Suppressor macrophage treated with lipopolysaccharide for 4 hours (primary cell): ENCODE measurements around the gene BPIFB1.
A peak's percentile ranks its signal among the peaks of the same experiment; 100 is the strongest.

Experiments used
- DNase-seq: peaks from one replicate; pipeline ENCODE4 v3.0.0-alpha.2; 2020

BPIFB1 gene, protein sequence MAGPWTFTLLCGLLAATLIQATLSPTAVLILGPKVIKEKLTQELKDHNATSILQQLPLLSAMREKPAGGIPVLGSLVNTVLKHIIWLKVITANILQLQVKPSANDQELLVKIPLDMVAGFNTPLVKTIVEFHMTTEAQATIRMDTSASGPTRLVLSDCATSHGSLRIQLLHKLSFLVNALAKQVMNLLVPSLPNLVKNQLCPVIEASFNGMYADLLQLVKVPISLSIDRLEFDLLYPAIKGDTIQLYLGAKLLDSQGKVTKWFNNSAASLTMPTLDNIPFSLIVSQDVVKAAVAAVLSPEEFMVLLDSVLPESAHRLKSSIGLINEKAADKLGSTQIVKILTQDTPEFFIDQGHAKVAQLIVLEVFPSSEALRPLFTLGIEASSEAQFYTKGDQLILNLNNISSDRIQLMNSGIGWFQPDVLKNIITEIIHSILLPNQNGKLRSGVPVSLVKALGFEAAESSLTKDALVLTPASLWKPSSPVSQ

GRCh38 chr20:33282991-33283555, at the start of gene BPIFB1:
Gene BPIFB1, plus strand, starts transcription at chr20:33283214. Its CDS starts 2,860 bp downstream, at chr20:33286074.
- no peak for DNase-seq

DNA sequence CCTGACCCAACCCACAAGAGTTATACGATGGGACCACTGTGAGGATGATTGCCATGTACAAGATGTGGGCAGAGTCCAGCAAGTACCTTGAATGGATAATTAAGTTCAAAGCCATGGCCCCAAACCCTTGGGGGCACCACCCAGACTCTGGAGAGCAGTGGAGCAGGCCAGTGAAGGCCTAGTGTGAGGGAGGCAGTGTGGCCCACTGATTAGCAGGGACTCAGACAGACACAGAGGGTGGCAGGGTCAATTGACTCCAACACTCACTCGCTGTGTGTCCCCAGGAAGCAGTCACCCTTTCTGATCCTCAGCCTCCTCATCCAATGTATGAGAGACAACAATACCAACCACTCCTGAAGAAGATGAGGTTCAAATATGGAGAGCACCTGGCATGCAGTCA, 49.0 kb upstream of the BPIFB1 start:
- no peak for DNase-seq

GRCh38 chr20:33235696-33236095, 47.3 kb upstream of the BPIFB1 start, which contains the start of gene BPIFA1:
Gene BPIFA1, plus strand, starts transcription at chr20:33235996. Its CDS starts 1,716 bp downstream, at chr20:33237712.
- no peak for DNase-seq

DNA sequence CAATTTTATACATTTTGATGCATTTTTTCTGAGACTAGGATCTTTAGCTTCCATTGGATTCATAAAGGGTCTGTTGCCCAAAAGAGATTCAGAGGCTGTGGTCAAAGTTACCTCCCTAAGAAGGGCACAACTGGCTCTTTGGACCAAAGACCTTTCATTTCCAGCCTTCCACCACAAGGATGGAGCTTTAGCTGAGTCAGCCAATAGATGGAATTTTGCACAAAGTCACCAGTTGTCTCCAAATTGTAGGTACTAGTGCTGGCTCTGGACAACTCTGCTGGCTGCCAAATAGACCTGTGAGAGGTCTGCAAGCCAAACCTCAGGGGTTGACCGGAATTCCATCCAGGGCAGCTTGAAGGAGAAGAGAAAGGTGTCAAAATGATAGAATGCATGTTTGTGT, 46.7 kb upstream of the BPIFB1 start:
- DNase-seq = no peak

- DNase-seq = no peak
Observed at GRCh38 chr20:33237989-33238388, 45.0 kb upstream of the BPIFB1 start.

DNA sequence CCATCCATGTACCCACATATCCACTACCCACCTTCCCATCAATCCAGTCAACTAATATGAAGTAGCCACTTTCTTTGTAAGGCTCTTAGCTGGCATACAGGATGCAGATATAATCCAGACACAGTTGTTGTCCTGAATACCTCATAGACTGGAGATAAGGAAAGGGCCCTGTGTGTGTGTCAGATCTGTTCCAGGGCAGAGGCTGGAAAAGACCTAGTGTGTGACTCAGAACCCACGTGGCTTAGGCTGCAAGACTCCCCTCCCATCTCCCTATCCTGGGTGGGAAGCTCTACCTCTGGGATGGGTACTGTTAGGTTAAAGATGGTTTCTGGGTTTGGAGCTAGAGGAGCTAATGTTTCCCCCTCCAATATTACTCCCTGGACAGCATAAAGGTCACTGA, 43.6 kb upstream of the BPIFB1 start:
- DNase-seq = no peak

DNA sequence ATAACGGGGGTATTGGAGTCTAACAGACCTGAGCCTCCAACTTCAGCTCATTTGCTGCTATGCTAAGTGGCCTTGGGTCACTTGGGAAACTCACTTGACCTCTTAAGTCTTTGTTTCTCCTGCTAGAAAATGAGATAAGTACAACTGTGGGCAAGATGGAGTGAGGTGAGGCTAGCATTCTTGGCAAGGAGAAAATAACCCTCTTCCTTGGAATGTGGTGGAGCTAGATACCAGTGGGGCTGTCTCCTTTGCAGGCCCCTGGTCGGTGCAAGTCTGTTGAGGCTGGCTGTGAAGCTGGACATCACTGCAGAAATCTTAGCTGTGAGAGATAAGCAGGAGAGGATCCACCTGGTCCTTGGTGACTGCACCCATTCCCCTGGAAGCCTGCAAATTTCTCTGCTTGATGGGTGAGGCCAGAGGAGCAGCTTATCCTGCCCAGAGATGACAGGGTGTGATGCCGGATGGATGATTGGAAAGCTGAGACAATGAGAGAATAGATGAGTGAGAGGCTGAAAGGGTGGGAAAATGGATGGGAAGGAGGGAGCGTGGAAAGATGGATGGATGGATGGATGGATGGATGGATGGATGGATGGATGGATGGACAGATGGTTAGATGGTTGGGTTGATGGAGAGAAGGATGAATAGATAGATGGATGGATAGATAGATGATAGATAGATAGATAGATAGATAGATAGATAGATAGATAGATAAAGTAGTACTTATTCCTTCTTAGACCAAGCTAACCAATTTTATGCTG, 42.9 kb upstream of the BPIFB1 start:
- DNase-seq = no peak

DNA sequence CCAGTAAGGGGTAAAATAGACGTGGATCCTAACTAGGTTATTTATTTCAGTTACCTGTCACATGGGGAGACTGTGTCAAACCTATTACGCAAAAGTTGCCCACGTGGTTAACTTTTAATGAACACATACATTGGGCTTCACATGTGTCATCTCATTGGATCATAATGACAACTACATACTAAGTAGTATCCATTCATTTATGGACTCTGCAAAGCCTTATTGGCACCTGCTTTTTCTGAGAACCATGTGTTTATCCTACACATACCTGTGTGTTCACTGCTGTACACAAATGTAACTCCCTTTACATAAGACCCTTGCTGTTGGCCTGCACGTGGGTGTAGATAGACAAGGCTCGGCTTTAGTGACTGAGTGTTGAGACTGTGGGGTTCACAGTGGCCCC, 42.1 kb upstream of the BPIFB1 start:
- no peak for DNase-seq

- no peak for DNase-seq
Observed at GRCh38 chr20:33242319-33243100, 40.5 kb upstream of the BPIFB1 start.

GRCh38 chr20:33246077-33246476, 36.9 kb upstream of the BPIFB1 start:
- DNase-seq = no peak

GRCh38 chr20:33249456-33249855, 33.6 kb upstream of the BPIFB1 start:
- no peak for DNase-seq

- no peak for DNase-seq
Observed at GRCh38 chr20:33250666-33251065, 32.3 kb upstream of the BPIFB1 start.

- DNase-seq = no peak
Observed at GRCh38 chr20:33251496-33251895, 31.5 kb upstream of the BPIFB1 start.

GRCh38 chr20:33252460-33252859, 30.6 kb upstream of the BPIFB1 start:
- DNase-seq = no peak

DNA sequence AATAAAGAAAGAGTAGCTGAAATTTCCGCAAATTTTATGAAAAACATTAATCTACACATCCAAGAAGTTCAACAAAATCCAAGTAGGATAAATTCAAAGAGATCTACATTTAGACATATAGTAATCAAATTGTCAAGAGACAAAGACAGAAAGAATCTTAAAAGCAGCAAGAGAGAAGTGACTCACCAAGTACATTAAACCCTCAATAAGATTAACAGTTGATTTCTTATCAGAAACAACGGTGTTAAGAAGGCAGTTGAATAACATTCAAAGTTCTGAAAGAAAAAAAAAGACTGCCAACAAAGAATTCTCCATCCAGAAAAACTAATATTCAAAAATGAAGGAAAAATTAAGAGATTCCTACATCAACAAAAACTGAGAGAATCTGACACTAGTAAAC, 28.0 kb upstream of the BPIFB1 start:
- no peak for DNase-seq

GRCh38 chr20:33257237-33257636, 25.8 kb upstream of the BPIFB1 start:
- DNase-seq = no peak

DNA sequence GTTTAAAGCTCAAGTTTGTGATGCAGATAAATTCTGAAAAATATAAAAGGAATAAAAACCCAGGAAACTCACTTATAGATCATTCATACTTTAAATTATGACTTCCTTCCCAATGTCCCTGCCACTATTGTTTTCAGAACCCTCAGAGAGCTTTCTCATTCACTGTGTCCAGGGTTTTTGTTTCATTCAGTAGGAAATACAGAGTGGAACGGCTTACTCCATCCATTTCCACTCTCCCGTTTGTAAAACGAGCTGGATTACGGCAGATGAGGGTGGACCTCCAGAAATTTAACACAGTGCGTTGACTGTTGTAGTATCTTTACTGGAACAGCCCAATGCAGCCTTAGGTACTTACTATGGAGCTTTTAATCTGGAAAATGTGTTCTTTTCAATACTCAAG, 23.6 kb upstream of the BPIFB1 start:
- no peak for DNase-seq

DNA sequence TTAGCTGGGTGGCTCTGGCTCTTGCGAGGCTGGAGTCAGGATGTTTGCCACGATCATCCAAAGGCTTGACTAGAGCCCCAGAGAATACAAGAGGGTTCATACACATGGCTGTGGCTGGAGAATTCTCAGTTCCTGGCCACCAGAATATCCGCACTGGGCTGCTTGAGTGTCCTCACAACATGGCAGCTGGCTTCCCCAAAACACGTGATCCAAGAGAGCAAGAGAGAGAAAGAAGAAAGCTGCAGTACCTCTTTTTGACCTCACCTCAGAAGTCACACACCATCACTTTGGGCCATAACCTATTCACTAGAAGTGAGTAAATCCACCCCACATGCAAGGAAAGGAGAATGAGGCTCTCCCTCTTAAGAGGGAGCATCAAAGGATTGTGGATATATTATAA, 21.5 kb upstream of the BPIFB1 start:
- DNase-seq = peak; percentile 6

DNA sequence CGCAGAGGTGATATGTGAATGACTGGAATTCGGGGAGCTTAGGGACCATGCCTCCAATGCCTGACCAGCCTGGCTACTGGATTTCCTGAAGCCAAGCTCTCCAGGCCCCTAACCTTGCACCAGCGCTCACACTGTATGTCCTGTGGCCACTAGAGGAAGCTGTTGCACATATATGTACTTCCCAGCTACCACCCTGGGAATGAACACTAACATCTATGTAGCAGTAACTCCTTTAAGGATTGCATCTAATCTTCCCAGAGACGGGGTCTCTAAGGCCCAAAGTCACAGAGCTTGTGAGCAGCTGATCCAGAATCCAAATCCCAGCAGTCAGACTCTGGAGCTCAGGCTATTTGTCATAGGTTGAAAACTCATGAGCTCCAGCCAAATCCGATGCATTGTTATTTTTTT, 20.4 kb upstream of the BPIFB1 start:
- DNase-seq = peak; percentile 48

- no peak for DNase-seq
Observed at GRCh38 chr20:33263784-33264183, 19.2 kb upstream of the BPIFB1 start.

DNA sequence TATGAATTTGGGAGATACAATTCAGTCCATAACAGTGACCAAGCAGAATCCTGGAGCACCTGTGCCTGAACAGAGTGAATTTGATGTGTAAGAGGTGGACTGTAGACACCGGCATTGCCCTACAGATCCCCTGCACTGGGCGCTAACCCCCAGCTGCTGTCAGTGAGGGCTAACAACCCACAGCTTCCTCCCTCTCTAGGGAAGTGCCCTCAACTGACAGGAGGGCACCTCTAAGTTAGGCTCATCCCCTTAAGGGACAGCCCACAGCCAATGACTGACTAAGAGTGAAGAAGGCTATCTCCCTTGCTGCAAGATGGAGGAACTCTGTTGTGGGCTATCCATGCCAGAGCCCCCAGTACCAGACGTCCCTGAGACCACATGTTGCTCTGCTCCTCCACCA, 15.3 kb upstream of the BPIFB1 start:
- DNase-seq = peak; percentile 10

- DNase-seq = no peak
Observed at GRCh38 chr20:33272155-33272873, 10.7 kb upstream of the BPIFB1 start.
